Choroid plexus epithelial cell (primary cell): ENCODE results near the gene CMIP.

Experiments used
- DNase-seq: peaks from one replicate; pipeline ENCODE4 v3.0.0-alpha.2; 2010; ENCODE audit warnings: low read depth
- H3K4me3 ChIP-seq: 2 replicates; pipeline ENCODE4 v1.5.1; 2011; ENCODE audit warnings: low read depth, mild to moderate bottlenecking, control low read depth, low read length, moderate library complexity
- TF ChIP-seq, protein P1 (sequence below): conservative IDR thresholded peaks from 2 replicates; pipeline ENCODE4 v1.5.1; 2011; ENCODE audit warnings: low read depth, mild to moderate bottlenecking, control low read depth, inconsistent platforms, low read length, moderate library complexity

CMIP gene

DNA sequence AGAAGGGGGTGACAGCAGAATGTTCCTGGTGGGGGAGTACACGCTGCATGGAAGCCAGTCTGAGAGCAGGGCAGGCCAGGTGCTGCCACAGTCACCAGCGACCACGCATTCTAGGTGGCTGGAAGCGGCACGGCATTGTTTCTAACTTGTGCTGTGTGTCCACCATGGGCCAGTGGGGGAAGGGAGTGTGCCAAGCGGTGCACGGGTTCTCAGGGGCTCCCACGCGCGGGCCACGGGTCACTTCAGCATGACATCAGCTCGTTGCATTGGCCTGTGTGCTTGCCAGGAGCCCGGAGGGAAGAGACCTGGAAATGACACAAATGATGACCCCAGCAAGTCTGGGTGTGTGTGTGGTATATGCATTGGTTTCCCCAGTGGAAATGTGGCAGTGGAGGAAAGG, 169.6 kb downstream of the CMIP start:
- DNase-seq: no peak
- H3K4me3 ChIP-seq: no peak overlapping the region
- TF ChIP-seq, protein P1, sequence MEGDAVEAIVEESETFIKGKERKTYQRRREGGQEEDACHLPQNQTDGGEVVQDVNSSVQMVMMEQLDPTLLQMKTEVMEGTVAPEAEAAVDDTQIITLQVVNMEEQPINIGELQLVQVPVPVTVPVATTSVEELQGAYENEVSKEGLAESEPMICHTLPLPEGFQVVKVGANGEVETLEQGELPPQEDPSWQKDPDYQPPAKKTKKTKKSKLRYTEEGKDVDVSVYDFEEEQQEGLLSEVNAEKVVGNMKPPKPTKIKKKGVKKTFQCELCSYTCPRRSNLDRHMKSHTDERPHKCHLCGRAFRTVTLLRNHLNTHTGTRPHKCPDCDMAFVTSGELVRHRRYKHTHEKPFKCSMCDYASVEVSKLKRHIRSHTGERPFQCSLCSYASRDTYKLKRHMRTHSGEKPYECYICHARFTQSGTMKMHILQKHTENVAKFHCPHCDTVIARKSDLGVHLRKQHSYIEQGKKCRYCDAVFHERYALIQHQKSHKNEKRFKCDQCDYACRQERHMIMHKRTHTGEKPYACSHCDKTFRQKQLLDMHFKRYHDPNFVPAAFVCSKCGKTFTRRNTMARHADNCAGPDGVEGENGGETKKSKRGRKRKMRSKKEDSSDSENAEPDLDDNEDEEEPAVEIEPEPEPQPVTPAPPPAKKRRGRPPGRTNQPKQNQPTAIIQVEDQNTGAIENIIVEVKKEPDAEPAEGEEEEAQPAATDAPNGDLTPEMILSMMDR: no peak

DNA sequence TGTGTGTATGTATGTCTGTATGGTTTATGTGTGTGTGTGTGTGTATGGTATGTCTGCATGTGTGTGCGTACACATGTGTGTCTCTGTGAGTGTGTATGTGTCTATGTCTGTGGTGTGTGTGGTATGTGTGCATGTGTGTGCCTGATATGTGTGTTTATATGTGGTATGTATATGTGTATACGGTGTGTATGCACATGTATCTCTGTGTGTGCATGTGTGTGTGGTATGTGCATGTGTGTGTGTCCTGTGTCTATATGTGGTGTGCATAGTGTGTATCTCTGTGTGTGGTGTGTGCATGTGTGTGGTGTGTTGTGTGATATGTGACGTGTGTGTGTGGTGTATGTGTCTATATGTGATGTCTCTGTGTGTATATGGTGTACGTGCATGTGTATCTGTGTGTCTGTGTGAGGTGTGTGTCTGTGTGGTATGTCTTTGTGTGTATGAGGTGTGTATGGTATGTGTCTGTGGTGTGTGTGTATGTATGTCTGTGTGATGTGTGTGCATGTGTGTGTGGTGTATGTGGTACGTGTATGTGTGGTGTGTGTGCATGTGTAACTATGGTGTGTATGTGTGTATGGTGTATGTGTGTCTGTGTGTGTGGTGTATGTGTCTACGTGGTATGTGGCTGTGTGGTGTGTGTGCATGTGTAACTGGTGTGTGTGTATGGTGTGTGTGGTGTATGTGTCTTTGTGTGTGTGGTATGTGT, 170.2 kb downstream of the CMIP start:
- TF ChIP-seq, protein P1: no peak
- DNase-seq: no peak
- no peak overlapping the region for H3K4me3 ChIP-seq

DNA sequence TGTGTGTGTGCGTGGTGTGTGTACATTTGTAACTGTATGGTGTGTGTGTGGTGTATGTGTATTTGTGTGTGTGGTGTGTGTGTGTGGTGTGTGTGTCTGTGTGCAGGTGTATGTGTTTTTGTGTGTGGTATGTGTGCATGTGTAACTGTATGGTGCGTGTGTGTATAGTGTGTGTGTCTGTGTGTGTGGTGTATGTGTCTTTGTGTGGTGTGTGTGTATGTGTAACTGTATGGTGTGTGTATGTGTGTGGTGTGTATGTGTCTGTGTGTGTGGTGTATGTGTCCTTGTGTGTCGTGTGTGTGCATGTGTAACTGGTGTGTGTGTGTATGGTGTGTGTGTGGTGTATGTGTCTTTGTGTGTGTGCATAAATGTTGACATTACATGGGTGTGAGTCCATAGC, 170.8 kb downstream of the CMIP start:
- H3K4me3 ChIP-seq: no peak overlapping the region
- TF ChIP-seq, protein P1: no peak
- DNase-seq: no peak

DNA sequence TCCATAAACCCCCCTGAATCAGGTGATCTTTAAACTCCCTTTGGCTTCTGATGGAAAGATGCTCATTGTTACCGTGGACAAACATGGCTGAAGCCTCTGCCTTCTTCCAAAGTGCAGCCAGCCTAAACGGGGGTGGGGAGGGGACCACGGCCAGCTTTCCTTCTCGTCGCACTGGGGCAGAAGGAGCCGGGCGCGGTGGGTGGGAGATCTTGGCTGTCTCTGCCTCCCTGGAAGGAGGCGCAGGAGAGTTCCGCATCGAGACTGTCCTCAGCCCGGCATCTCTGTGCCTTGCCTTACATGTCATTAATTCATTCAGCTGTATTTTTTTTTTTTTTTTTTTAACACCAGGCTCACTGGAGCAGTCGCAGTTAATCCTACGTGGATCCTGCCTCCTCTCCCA, 171.2 kb downstream of the CMIP start:
- no peak overlapping the region for H3K4me3 ChIP-seq
- no peak for DNase-seq
- TF ChIP-seq, protein P1: no peak

DNA sequence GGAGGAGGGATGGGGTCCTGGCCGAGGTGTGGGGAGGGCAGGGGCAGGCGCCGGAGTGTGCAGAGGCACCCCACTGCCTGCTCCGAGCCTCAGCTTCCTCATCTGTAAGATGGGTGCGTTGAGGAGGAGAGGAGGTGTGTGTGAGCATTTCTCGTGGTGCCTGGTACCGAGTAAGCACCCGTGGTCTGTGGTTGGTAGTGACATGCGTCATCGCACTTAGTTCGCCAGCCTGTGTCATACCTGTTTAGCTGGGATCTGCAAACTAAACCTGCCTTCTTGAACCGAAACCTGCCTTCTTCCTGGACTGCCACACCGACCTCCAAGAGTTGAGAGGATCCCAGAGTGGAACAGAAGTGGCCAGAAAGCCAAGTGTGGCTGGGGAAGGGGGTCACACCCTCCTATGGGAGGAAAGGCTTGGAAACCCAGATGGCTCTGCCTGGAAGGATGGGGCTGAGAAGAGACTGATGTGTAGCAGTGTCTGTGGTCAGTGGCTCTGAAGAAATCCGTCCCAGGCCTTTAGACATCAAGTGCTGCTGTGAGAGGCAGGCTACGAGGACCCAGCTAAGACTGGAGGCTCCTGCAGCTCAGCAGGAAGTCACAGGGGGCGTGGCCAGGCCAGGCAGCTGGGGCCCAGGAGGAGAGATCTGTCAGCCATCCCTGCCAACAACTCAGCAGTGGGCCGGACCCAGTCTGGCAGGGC, 171.9 kb downstream of the CMIP start:
- TF ChIP-seq, protein P1: no peak
- H3K4me3 ChIP-seq: no peak overlapping the region
- peak; percentile 87 for DNase-seq

DNA sequence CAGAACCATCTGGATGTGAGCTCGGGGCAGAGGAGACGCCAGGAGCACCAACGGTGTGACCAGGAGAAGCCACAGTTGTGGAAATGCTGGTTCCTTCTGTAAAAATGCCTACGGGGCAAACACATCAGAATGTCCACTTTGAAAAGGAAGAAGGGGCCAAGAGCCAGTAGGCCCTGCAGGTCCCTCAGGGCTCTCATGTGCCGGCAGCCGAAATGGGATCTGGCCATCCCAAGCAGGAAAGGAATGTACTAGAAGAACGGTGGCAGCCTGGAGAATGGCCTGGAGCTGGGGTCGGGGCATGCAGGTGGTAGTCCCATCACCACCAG, 172.4 kb downstream of the CMIP start:
- H3K4me3 ChIP-seq: no peak overlapping the region
- TF ChIP-seq, protein P1: no peak
- DNase-seq: no peak

DNA sequence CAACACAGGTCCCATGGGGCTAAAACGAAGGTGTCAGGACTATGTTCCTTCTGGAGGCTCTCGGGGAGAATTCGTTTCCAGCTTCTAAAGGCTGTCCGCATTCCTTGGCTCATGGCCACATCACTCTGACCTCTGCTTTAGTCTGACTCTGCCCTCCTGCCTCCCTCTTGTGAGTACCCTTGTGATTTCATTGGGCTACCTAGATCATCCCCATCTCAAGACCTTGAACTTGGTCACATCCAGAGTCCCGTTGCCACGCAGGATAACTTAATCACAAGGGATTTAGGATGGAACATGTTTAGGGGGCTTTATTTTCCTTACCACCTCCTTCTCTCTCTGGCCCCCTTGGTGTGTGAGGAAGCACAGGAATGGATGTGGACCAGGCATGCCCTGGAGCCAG, 173.6 kb downstream of the CMIP start:
- TF ChIP-seq, protein P1: no peak
- DNase-seq: no peak
- H3K4me3 ChIP-seq: no peak overlapping the region
